GM21717 (cell line): ENCODE results near the gene PALM3.

Source experiments
- ATAC-seq: cut with Tn5 transposase; IDR thresholded peaks from one replicate; pipeline ENCODE4 v1.9.1; 2021; ENCODE audit warnings: mild to moderate bottlenecking, moderate library complexity; ENCODE audit not compliant: unreplicated experiment

PALM3 gene

DNA sequence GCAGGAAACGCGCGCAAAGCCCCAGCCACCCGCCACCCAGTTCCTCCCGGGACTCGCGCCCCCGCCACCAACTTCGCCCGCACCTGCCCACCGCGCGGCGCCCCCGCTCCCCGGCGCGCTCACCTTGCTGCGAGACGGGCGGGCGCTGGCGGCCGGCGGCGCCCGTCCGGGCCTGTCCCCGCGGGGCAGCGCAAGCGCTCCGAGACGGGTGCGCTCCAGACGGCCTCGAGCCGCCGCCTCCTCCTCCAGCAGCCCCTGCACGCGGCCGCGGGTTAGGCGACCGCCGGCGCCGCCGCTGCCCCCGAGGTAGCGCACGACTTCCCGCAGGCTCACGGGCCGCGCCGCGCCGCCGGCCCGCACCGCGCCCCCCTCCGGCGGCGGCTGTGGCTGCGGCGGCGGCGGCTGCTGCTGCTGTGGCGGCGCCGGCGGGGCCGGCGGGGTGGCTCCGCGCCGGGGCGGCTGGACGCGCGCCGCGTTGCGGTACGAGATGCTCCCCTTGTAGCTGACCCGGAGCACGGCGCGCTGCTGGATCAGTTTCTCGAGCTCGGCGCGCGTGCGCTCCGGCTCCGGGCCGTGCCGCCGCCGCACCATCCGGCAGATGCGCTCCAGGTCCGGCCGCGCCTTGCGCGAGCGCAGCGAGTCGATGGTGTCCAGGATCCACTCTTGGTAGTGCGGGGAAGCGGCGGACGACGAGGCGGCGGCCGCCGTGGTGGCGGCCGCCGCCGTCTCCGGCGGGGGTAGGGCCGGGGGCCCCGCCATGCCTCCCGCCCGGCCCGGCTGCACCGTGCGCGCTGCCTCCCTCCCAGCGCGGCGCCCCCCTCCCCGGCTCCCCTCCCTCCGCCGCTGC lies 28.0 kb upstream of the PALM3 start:
- no peak for ATAC-seq

DNA sequence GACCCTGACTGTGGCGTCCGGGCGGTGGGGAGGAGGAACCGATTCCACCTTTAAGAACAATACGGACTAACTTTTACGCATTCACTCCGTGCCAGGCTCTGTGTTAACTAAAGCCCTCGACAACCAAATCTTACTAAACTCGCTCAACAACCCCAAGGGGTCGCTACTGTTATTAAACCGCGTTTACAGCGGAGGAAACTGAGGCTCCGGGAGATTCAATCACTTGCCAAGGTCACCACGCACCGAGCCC lies 27.5 kb upstream of the PALM3 start:
- no peak for ATAC-seq

DNA sequence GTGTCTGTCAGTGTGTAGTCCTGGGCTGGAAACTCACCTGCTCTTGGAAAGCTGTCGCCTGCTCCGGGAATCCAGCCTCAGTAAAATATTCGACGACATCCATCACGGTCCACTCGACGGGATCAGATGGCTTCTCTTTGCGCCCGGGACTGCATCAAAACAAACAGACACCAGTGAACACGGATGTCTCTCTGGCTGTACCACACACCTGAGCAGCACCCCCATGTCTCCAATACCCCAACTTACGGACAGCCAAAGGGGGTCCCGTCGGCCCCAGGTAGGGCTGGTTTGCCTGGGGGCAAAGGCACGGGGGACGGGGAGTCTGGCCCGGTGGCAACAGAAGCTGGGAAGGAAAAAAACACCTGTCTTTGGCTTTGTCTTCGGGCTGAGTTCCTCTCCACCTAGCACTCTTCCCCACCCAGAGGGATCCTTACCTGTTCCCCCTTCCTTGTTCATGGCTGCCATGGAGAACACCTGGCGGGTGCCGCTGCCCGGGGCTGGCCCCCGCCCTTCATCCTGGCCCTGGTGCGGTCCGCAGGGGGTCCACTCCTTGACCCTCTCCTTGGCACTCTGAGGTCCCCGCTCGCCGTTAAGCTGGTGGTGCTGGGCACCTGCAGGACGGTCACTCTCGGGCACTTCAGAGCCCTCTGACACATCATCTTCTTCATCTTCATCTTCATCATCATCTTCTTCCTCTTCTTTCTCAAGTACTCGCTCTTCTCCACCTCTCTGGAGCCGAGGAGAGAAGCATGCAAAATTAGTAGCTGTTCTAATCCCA lies 26.9 kb upstream of the PALM3 start:
- no peak for ATAC-seq

DNA sequence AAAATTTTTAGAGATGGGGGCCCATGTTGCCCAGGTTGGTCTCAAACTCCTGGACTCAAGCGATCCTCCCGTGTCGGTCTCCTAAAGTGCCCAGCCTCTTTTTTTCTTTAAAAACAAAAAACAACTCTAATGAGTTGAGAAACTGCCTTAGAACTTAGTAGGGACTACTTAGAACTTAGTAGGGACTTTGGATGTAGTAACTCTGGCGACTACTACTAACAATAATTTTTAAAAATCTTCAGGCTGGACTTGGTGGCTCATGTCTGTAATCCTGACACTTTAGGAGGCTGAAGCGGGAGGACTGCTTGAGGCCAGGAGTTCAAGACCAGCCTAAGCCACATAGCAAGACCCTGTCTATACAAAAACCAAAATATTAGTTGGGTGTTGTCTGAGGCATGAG lies 24.2 kb upstream of the PALM3 start:
- no peak for ATAC-seq

DNA sequence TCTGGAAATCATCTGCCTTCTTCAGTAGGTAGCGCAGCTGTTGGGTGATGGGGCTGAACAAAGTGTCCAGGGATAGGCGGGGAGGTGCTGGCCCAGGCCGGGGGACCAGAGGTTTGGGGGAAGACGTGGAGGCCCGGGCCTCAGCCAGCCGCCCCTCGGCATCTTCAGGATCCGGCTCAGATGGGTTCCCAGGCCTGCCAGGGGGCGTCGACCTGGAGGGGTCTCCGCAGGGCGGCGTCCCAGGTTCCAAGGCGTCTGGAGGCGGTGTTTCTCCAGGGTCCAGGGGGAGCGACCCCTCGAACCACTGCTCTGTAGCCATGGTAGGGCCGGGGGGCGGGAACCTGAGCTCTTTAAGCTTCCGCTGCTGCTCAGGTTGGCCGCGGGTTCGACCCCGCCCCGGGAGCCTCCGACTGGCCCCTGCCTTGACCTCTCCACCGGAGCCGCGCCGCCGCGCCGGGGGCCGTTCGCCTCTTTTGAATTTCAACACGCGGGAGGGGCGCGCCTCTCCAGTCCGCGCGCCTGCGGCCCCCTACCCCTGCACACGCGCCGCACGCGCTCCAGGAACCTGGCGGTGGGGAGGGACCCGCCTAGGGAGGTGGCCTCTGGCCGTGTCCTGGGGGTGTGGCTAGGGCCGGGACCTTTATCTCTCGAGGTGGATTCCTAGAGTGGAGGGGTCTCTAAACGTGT lies 23.6 kb upstream of the PALM3 start, which contains the start of gene C19orf67:
Gene C19orf67, minus strand, starts transcription at position 475 of the 687 bp plus-strand sequence. Its CDS starts 156 bp downstream, at position 319.
- no peak for ATAC-seq

DNA sequence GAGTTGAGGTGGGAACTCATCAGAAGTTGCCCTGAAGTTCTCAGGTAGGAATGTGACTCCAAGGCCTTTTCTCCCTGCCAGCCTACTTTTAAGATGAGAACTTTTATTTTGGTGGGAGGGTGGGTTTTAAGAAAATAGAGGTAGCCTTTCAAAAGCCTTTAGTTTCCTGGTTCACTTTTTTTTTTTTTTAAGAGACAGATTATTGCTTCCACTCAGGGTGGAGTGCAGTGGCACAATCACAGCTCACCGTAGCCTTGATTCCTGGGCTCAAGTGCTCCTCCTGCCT lies 20.7 kb upstream of the PALM3 start:
- ATAC-seq, result no peak

DNA sequence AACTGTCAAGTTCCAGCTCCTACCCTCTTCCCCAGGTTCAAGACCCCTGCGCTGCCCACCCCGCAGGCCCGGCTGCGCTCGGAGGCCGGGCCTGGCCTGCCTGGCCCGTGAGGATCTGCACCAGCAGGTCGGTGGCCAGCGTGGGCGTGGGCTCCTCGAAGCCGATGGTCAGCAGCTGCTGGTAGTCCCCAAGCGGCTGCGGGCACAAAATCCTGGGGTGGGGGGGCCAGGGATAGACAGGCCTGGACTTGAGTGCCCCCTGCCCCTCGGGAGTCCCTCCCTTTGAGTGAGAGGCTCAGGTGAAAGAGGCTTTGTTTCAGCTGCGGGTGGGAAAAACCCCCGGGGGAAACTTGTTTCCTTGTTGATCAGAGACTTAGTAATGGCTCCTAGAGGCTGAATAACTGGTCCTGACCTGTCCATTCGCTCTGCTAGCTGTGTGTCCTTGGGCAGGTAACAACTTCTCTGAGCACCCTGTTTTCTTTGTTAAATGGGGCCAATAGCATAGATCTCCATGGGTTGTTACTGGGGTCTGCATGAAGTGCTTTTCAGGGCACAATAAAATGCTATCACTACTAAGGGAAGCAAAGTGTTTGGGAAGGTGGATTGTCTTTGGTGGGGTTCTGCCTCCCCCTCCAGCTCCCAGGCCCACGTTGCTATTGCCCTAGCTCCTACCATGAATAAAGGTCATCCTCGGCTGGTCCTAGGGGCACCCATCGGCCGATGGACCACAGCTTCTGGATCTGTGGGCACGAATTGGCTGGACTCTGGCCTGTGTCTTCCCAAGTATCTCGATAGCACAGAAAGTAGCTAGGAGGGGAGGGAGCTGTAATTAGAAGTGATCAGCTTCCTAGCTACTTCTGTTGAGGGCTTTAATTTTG lies 20.2 kb upstream of the PALM3 start:
- ATAC-seq, result peak; percentile 11

DNA sequence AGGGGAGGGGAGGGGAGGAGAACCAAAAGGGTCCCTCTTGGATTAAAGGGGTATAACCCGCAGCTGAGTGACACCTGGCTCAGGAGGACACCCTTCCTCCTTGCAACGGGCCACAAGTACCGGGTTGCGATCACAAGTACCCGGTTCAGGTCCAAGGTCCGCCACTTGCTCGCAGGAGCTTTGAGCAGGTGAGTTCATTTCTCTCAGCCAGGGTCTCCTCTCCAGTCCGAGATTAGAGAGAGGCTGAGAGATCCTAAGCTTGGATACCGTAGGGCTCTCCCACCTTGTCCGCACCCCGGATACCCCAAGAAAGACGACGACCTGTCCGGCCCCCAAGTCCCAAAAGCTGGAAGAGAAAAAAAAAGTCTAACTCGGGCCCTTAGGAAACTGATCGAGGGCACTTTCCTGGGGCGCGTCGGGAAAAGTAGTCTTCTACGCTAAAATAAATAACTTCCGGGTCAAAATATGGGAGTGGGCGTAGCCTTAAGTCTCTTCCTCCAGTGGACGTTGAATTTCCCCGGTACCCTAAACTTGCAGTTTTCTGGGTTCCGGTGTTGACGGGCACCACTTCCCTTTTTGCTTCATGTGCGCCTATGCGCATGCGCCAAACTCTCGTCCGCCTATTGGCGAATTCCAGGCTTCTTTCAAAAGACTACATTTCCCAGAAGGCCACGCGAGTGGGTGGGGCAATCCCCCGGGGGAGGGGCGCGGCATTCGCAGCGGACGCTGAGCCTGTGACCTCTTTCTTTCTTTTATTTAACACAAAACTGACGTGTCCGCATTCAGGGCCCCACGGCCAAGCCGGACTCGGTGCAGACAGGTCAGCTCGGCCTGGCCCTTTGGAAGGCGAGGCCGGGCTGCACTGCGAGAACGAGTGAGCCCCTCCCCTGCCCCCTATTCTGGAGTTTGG lies 19.3 kb upstream of the PALM3 start:
- peak; percentile 56 for ATAC-seq

DNA sequence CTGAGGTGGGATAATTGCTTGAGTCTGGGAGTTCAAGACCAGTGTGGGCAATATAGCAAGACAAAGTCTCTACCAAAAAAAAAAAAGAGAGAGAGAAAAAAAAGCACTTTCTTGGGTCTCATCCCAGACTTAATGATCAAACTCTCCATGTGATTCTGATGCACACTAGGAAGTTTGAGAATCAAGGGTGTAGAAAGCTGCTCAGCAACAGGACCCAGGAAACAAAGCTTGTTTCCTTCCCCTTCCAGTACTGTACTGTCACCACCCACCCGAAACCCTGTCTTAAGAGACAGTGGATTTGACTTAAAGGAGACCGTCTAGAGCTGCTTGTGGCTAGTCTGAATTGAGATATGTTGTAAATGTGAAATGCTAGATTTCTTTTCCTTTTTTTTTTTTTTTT lies 16.5 kb upstream of the PALM3 start:
- no peak for ATAC-seq

DNA sequence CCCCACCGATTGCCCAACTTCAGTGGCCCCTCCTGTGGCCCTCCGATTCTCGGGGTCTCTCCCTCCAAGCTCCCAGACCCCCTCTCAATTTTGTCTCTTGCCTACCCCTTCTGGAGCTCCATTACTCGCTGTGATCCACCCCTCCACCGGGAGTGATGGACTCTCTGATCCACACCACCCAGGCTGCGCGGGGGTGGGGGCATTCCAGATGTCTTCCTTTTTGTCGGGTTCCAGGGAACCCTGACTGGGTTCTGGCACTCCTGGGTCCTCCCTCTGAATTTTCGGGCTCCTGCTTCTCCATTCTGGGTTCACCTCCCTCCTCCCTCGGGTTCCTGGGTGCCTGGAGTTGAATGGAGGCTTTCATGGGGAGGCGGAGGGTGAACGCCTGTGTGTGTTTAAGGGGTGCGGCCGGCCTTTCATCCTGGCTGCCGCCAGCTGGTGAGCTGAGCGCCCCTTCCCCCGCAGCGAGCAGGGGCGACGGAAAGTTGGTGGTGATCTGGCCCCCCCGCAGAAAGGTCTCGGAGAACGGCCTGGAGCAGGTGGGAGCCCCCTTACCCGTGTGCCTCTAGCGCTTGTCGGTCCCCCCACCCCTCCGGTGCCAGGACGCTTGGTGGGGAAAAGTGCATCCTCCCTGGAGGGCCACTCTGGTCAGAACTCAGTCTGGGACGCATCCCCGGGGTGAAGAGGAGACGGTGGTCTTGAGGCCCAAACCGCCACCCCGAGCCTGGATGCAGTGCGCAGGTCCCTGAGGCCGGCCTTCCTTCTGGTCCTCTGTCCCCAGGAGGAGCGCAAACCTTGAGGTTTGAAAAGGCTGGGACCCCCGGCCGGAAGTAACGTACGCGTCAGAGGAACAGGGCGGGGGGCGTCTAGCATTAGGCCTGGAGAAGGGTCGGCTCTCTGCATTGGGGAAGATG lies 12.3 kb upstream of the PALM3 start:
- no peak for ATAC-seq

DNA sequence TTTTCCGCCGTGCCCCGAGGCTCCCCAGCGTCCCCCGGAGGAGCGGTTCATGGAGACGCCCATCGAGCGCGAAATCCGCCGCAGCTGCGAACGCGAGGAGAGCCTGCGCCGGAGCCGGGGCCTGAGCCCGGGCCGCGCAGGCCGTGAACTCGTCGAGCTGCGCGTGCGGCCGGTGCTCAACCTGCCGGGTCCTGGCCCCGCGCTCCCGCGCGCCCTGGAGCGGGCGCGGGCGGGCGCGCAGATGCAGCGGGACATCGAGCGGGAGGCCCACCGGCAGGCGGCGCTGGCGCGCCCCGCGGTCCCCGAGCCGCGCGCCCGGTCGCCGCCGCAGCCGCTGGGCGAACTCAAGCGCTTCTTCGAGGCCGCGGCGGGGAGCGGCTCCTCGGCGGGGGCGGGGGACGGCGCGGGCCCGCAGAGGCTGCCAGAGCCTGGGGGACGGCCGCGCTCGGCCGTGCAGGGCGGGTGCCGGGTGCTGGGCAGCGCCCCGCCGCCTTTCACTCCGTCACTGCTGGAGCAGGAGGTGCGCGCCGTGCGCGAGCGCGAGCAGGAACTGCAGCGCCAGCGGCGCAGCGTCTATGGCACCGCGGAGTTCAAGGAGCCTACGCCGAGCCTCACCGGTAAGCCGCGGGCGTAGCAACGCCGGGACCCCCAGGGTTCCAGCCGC lies 11.5 kb upstream of the PALM3 start:
- no peak for ATAC-seq

DNA sequence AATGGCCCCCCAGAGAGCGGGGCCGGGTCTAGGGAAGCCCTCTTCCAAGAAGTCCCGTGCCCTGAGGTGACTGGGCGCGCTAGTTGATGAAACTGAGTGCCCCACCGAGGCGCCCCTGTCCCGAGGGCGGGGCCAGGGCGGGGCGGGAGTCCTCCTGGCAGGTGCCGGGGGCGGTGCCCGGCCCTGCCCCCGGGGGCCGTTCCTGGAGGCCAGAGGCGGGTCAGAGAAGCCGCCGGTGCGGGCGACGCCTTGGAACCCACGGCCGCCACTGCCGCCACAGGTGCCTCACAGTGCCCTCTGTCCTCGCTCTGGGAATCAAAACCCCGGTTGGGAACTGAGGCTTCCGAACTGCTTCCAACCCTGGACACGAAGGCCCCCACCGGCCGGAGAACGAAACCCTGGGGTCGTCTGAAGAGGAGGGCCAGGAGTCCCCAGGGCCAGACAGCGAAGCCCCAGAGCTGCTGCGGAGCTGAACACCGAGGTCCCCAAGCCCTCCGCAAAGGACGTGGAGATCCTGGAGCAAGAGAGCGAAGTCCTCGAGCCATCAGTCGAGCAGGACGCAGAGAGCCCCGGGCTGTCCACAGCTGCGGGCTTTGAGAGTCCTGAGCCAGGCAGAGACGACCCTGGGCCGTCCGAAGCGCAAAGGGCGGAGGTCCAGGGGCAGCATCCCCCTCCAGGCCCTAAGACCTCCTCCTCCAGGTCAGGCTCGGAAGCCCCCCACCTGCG lies 10.8 kb upstream of the PALM3 start, which contains the start of gene MISP3:
Gene MISP3, plus strand, starts transcription at position 252 of the 726 bp plus-strand sequence. CDS start 524 bp downstream, outside the sequence.
- no peak for ATAC-seq

DNA sequence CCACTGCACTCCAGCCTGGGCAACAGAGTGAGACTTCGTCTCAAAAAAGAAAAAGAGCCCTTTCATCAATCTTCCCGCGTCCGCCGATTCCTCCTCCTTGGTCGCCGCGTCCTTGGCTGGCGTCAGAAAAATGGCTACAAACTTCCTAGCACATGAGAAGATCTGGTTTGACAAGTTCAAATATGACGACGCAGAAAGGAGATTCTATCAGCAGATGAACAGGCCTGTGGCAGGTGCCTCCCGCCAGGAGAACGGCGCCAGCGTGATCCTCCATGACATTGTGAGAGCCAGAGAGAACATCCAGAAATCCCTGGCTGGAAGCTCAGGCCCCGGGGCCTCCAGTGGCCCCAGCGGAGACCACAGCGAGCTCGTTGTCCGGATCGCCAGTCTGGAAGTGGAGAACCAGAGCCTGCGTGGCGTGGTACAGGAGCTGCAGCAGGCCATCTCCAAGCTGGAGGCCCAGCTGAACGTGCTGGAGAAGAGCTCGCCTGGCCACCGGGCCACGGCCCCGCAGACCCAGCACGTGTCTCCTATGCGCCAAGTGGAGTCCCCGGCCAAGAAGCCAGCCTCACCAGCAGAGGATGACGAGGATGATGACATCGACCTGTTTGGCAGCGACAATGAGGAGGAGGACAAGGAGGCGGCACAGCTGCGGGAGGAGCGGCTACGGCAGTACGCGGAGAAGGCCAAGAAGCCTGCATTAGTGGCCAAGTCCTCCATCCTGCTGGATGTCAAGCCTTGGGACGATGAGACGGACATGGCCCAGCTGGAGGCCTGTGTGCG lies 8.6 kb upstream of the PALM3 start:
- no peak for ATAC-seq

DNA sequence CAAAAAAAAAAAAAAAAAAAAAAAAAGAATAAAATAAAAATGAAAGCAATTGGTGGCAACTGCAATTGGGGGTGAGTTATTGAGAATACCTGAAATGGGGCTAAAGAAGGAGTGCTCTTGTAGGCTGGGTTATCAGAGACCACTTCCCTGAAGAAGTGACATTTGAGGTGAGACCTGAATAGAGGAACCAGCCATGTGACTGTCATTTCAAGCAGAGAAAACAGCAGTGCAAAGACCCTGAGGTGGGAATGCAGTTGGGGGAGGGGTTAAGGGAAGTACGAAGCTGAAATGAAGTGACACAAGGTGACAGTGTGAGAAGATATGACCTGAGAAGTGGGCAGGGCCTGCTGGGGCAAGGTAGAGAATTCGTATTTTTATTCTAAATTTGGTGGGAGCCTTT lies 4.3 kb upstream of the PALM3 start:
- ATAC-seq, result no peak

DNA sequence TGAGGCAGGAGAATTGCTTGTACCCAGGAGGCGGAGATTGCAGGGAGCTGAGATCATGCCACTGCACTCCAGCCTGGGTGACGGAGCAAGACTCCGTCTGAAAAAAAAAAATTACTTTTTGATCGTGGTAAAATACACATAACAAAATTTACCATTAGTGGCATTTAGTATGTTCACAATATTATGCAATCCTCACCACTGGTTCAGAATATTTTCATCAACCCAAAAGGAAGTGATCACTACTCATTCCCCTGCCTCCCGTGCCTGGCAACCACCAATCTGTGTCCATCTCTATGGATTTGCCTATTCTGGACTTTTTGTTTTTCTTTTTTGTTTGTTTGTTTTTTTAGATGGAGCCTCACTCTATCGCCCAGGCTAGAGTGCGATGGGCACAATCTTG lies 1.2 kb upstream of the PALM3 start:
- ATAC-seq, result no peak

DNA sequence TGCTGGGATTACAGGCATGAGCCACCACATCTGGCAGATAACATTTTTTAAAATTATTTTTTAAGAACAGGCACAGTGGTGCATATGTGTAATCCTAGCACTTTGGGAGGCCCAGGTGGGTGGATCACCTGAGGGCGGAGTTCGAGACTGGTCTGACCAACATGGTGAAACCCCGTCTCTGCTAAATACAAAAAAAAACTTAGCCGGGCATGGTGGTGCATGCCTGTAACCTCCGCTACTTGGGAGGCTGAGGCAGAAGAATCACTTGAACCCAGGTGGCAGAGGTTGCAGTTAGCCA lies 631 bp upstream of the PALM3 start:
- no peak for ATAC-seq

DNA sequence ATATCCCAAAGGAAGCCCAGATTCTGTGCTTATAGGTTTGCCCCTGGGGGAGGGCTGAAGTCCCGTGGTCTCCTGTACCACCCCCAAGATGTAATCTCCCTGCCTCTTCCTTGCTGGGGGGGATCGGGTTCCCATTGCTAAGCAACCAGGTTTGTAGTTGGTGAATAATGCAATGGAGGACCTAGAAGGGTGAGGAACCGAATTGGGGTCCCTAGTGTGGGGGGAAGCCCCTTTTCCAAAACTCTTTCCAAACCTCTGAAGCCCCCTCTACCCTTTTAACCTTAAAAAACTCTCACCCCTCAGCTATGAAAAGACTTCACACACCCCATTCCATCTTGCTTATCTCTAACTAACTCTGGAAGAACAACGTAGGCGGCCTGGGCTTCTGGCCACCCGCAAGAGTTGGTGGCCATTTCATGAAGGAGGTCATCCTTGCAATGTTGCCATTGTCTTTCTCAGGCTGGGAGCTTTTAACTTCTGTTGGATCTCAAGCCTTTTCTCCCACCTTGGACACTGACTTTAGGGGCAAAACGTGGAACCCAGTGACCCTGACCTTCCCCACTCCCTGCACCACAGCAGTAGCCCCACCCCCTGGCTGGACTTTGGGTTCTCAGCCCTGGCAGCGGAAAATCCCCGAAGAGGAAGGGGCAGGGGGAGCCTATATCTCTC lies 661 bp downstream of the PALM3 start:
- no peak for ATAC-seq
